ENCODE results near the gene CLASP1.

- TF ChIP-seq EZH2phosphoT487 (IDR thresholded peaks at IDR 0.05; ENCODE audit: borderline replicate concordance, low read depth, low read length) (no peak), CTCF (conservative IDR thresholded peaks at IDR 0.05; ENCODE audit: low read length) (no peak)
These were observed 172.6 kb downstream of the CLASP1 start for GRCh38 chr2:121476684-121477083.
